Keratinocyte (primary cell): ENCODE measurements around the gene C6orf62. TPM values are rescaled to one million over a fixed set of nuclear protein-coding genes. Genes with fewer than 3 reads are reported as not detected.
"Not testable (repeated sequence)": the region's sequence is repeated elsewhere in the genome, so short reads cannot be mapped to it uniquely, and the experiment has no call there.

Experiments used
- DNase-seq: peaks from one replicate; pipeline ENCODE4 v3.0.0-alpha.2; 2011; ENCODE audit warnings: low read depth, missing footprints, low spot score
- FAIRE-seq: peaks from 2 replicates; lab custom pipeline; 2011; peaks lifted over from hg19 to GRCh38; lab: Jason Lieb, UNC
- H2AFZ ChIP-seq: 2 replicates; pipeline ENCODE4 v1.6.0; 2012; ENCODE audit warnings: low read length, control low read depth, inconsistent platforms; ENCODE audit not compliant: control insufficient read depth
- H3K27ac ChIP-seq: 2 replicates; pipeline ENCODE4 v1.5.1; 2011; ENCODE audit warnings: low read length; ENCODE audit not compliant: control insufficient read depth, insufficient read depth
- H3K27me3 ChIP-seq: 3 replicates; pipeline ENCODE4 v1.6.0; 2011; ENCODE audit warnings: low read length; ENCODE audit not compliant: control insufficient read depth, insufficient read depth; ENCODE audit errors: extremely low read depth
- H3K36me3 ChIP-seq, 2 experiments: 2 replicates in 1 of 2; 3 replicates in 1 of 2; pipeline ENCODE4 v1.5.1; 2011; ENCODE audit warnings: low read length in 2 of 2, mild to moderate bottlenecking in 1 of 2; ENCODE audit not compliant: control insufficient read depth in 2 of 2, insufficient read depth in 2 of 2; ENCODE audit errors: extremely low read depth in 1 of 2
- H3K4me1 ChIP-seq: 3 replicates; pipeline ENCODE4 v1.5.1; 2011; ENCODE audit warnings: low read length; ENCODE audit not compliant: control insufficient read depth, insufficient read depth; ENCODE audit errors: extremely low read depth
- H3K4me2 ChIP-seq: 3 replicates; pipeline ENCODE4 v1.6.0; 2011; ENCODE audit warnings: low read depth, low read length; ENCODE audit not compliant: control insufficient read depth, insufficient read depth; ENCODE audit errors: extremely low read depth
- H3K4me3 ChIP-seq, 3 experiments: fragments of 200-600 bp in 1 of 3; sonication (generic) in 1 of 3; 2 replicates in 2 of 3; 3 replicates in 1 of 3; pipeline ENCODE4 v1.5.1; 2011 to 2016; ENCODE audit warnings: low read length in 3 of 3, mild to moderate bottlenecking in 3 of 3, control low read depth in 2 of 3, inconsistent platforms in 1 of 3, low read depth in 1 of 3, mixed read lengths in 1 of 3, mixed run types in 1 of 3, moderate library complexity in 1 of 3; ENCODE audit not compliant: control insufficient read depth in 2 of 3, insufficient read depth in 2 of 3; ENCODE audit errors: extremely low read depth in 1 of 3
- H3K79me2 ChIP-seq: 2 replicates; pipeline ENCODE4 v1.6.0; 2012; ENCODE audit warnings: low read length; ENCODE audit not compliant: control insufficient read depth, insufficient read depth
- H3K9ac ChIP-seq: 3 replicates; pipeline ENCODE4 v1.6.0; 2011; ENCODE audit warnings: low read length; ENCODE audit not compliant: control insufficient read depth, insufficient read depth; ENCODE audit errors: extremely low read depth
- H3K9me1 ChIP-seq: 3 replicates; pipeline ENCODE4 v1.6.0; 2011; ENCODE audit warnings: low read length; ENCODE audit not compliant: control insufficient read depth, insufficient read depth; ENCODE audit errors: extremely low read depth
- H3K9me3 ChIP-seq: 2 replicates; pipeline ENCODE4 v1.5.1; 2012; ENCODE audit warnings: low read depth, low read length; ENCODE audit not compliant: control insufficient read depth
- H4K20me1 ChIP-seq: 3 replicates; pipeline ENCODE4 v1.6.0; 2011; ENCODE audit warnings: low read length; ENCODE audit not compliant: control insufficient read depth, insufficient read depth; ENCODE audit errors: extremely low read depth
- CTCF ChIP-seq, 3 experiments: IDR thresholded peaks in 1 of 3; conservative IDR thresholded peaks in 1 of 3; optimal IDR thresholded peaks in 1 of 3; 2 replicates in 2 of 3; 3 replicates in 1 of 3; pipeline versions ENCODE3 to v1.5.1; 2011; ENCODE audit warnings: low read length in 3 of 3, mild to moderate bottlenecking in 3 of 3, moderate library complexity in 2 of 3, control low read depth in 1 of 3, inconsistent platforms in 1 of 3; ENCODE audit not compliant: insufficient read depth in 2 of 3; ENCODE audit errors: extremely low read depth in 1 of 3
- EZH2 ChIP-seq: IDR thresholded peaks from one replicate; pipeline ENCODE4 v1.6.1; 2012; ENCODE audit warnings: inconsistent platforms, mild to moderate bottlenecking, low read length, moderate library complexity
- dilution Hi-C: fragments of 300-500 bp; cut with MboI; formaldehyde crosslinking; loops from one replicate; pipeline ENCODE4 v1.7.0; 2020; ENCODE audit warnings: low sequenced_read_pairs; ENCODE audit not compliant: extremely low pct_ligation_motif_present
- polyA plus RNA-seq, 5 experiments: library from polyadenylated mRNA; depleted of rRNA in 3 of 5; stranded (reverse) in 3 of 5; stranded (forward) in 1 of 5; unstranded in 1 of 5; fragments of >200 nt; gene quantifications; 1 replicate in 1 of 5; 2 replicates in 3 of 5; 3 replicates in 1 of 5; pipeline versions ENCODE4 v1.2.1 to v1.2.3, GENCODE V29; 2011 to 2012; ENCODE audit warnings: missing spikeins in 2 of 5, low read depth in 1 of 5, low replicate concordance in 1 of 5

C6orf62 gene
- polyA plus RNA-seq, 1 donor (not counting 4 experiments of a cell fraction or from before 2014, with no cell fraction given), result 77.3 TPM

- H3K4me3 ChIP-seq, result no peak overlapping the region
- no peak overlapping the region for H2AFZ ChIP-seq
- FAIRE-seq (no peak), DNase-seq (no peak)
- dilution Hi-C loops, result no loop called here
- H3K9me1 ChIP-seq, result no peaks in the 10 kb centered on the region
- no peaks in the 10 kb centered on the region for H3K4me1 ChIP-seq
- H3K36me3 ChIP-seq, result no peaks in the 10 kb centered on the region
- TF ChIP-seq CTCF (optimal IDR thresholded peaks at IDR 0.05 in 1 of 3, IDR thresholded peaks at IDR 0.05 in 1 of 3, conservative IDR thresholded peaks at IDR 0.05 in 1 of 3; ENCODE audit: extremely low read depth in 1 of 3, insufficient read depth in 2 of 3, low read length in 3 of 3) (no peak), EZH2 (no peak)
- no peak overlapping the region for H3K4me2 ChIP-seq
- H3K27ac ChIP-seq, result no peak overlapping the region
- no peaks in the 10 kb centered on the region for H3K79me2 ChIP-seq
- no peaks in the 10 kb centered on the region for H3K27me3 ChIP-seq
- H3K9ac ChIP-seq, result no peak overlapping the region
- no peaks in the 10 kb centered on the region for H4K20me1 ChIP-seq
- H3K9me3 ChIP-seq, result no peaks in the 10 kb centered on the region
Observed at GRCh38 chr6:24752917-24753492, 34.1 kb upstream of the C6orf62 start.

- Histone ChIP-seq H3K4me2 (no peak overlapping the region), H2AFZ (no peak overlapping the region), H4K20me1 (no peaks in the 10 kb centered on the region), H3K27me3 (no peaks in the 10 kb centered on the region), H3K4me1 (no peaks in the 10 kb centered on the region), H3K27ac (no peak overlapping the region), H3K4me3 (no peak overlapping the region), H3K9ac (no peak overlapping the region), H3K36me3 (no peaks in the 10 kb centered on the region), H3K79me2 (no peaks in the 10 kb centered on the region), H3K9me1 (no peaks in the 10 kb centered on the region), H3K9me3 (no peaks in the 10 kb centered on the region)
- no peak for TF ChIP-seq CTCF (optimal IDR thresholded peaks at IDR 0.05 in 1 of 3, IDR thresholded peaks at IDR 0.05 in 1 of 3, conservative IDR thresholded peaks at IDR 0.05 in 1 of 3; ENCODE audit: extremely low read depth in 1 of 3, insufficient read depth in 2 of 3, low read length in 3 of 3)
- TF ChIP-seq EZH2, result no peak
- dilution Hi-C loops, result no loop called here
- FAIRE-seq, result no peak
- no peak for DNase-seq
Observed at GRCh38 chr6:24752503-24752902, 33.5 kb upstream of the C6orf62 start.

- H2AFZ ChIP-seq, H4K20me1 ChIP-seq, H3K4me2 ChIP-seq, H3K9ac ChIP-seq, H3K36me3 ChIP-seq, H3K27me3 ChIP-seq, H3K4me3 ChIP-seq, dilution Hi-C loops, H3K79me2 ChIP-seq, H3K27ac ChIP-seq, FAIRE-seq, H3K9me1 ChIP-seq, H3K9me3 ChIP-seq, DNase-seq, H3K4me1 ChIP-seq: not testable (repeated sequence)
Observed at GRCh38 chr6:24750878-24751277, 31.9 kb upstream of the C6orf62 start.
